Measurements from ENCODE around the gene CPXM1.

- no peak for TF ChIP-seq CTCF (IDR thresholded peaks at IDR 0.05 in 8 of 11, conservative IDR thresholded peaks at IDR 0.05 in 3 of 11)
- no peak for TF ChIP-seq POLR2A (IDR thresholded peaks at IDR 0.05)
- no peak for TF ChIP-seq POLR2AphosphoS5 (IDR thresholded peaks at IDR 0.05)
These were observed 40.6 kb upstream of the CPXM1 start for GRCh38 chr20:2840967-2841531.

Measured in spleen (tissue), 7 donors.